Sigmoid colon (tissue), 4 donors: ENCODE measurements around the gene GNG2.

ENCODE experiments used
- CTCF ChIP-seq, 4 experiments: fragments of 450-650 bp in 3 of 4; fragments of 200-600 bp in 1 of 4; IDR thresholded peaks; one replicate each; pipeline ENCODE4 v1.5.1; 2016 to 2019; ENCODE audit warnings: antibody characterized with exemption in 4 of 4, mild to moderate bottlenecking in 3 of 4, moderate library complexity in 2 of 4
- POLR2A ChIP-seq, 2 donors: fragments of 450-650 bp; IDR thresholded peaks; one replicate each; pipeline ENCODE4 v1.6.1; 2016; ENCODE audit warnings: antibody characterized with exemption in 2 of 2, mild to moderate bottlenecking in 2 of 2, moderate library complexity in 2 of 2
- POLR2AphosphoS5 ChIP-seq, 4 donors: sonication (generic); formaldehyde crosslinking; IDR thresholded peaks; one replicate each; pipeline ENCODE4 v1.6.1; 2017; ENCODE audit warnings: antibody characterized with exemption in 4 of 4

- no peak for TF ChIP-seq CTCF (IDR thresholded peaks at IDR 0.05)
- no peak for TF ChIP-seq POLR2AphosphoS5 (IDR thresholded peaks at IDR 0.05)
- no peak for TF ChIP-seq POLR2A (IDR thresholded peaks at IDR 0.05)
Measured at GRCh38 chr14:51817326-51817725, 43.1 kb upstream of the GNG2 start.
